ENCODE measurements around the gene C10orf120. TPM values are rescaled to one million over a fixed set of nuclear protein-coding genes. Genes with fewer than 3 reads are reported as not detected.

Gene C10orf120
- total and polyA plus RNA-seq, 5 experiments from 2014 or later, result not detected

GRCh38 chr10:122692744-122693143 is 6.9 kb downstream of the C10orf120 start:
- peaks cover 0 to 3% (median 0%) of the 10 kb centered on the region in 9 donors for H3K9me3 Mint-ChIP-seq
- DNase-seq (no peak), ATAC-seq (no peak)
- peaks cover 13 to 25% (median 17%) of the 10 kb centered on the region in 5 donors for H3K27me3 Mint-ChIP-seq
- POLR2A ChIA-PET, result no interaction called here
- peaks cover 0 to 8% (median 1%) of the 10 kb centered on the region in 4 donors for H3K4me1 Mint-ChIP-seq
- H3K4me3 Mint-ChIP-seq, result no peak overlapping the region
- H3K36me3 Mint-ChIP-seq, result no peaks in the 10 kb centered on the region
- no peak overlapping the region for H3K27ac Mint-ChIP-seq

- Mint-ChIP-seq H3K9me3 (peaks cover 0 to 3% (median 0%) of the 10 kb centered on the region in 9 donors), H3K4me1 (no peaks in the 10 kb centered on the region), H3K27ac (no peak overlapping the region), H3K27me3 (peaks cover 17 to 47% (median 35%) of the 10 kb centered on the region in 5 donors), H3K4me3 (no peak overlapping the region), H3K36me3 (peaks cover 0 to 2% (median 0%) of the 10 kb centered on the region in 3 donors)
- POLR2A ChIA-PET, result no interaction called here
- ATAC-seq (no peak), DNase-seq (no peak)
These were observed 10.4 kb downstream of the C10orf120 start for GRCh38 chr10:122689146-122689820.

GRCh38 chr10:122688293-122688989 is 11.2 kb downstream of the C10orf120 start:
- POLR2A ChIA-PET, result no interaction called here
- H3K27me3 Mint-ChIP-seq, result peaks cover 18 to 52% (median 44%) of the 10 kb centered on the region in 5 donors
- ATAC-seq, result no peak

GRCh38 chr10:122682522-122682921 is 17.1 kb downstream of the C10orf120 start:
- Mint-ChIP-seq H3K27me3 (peaks cover 12 to 46% (median 35%) of the 10 kb centered on the region in 5 donors), H3K27ac (no peak overlapping the region), H3K36me3 (peaks cover 0 to 2% (median 0%) of the 10 kb centered on the region in 3 donors), H3K4me1 (no peaks in the 10 kb centered on the region), H3K4me3 (no peak overlapping the region), H3K9me3 (peaks cover 0 to 7% (median 3%) of the 10 kb centered on the region in 9 donors)
- DNase-seq (no peak), ATAC-seq (no peak)
- POLR2A ChIA-PET, result no interaction called here

More at GRCh38 chr10:122688293-122688989, 11.2 kb downstream of the C10orf120 start:
- no peak overlapping the region for H3K4me3 Mint-ChIP-seq
- no peak overlapping the region for H3K27ac Mint-ChIP-seq
- H3K36me3 Mint-ChIP-seq, result peaks cover 0 to 2% (median 0%) of the 10 kb centered on the region in 3 donors
- peaks cover 0 to 6% (median 0%) of the 10 kb centered on the region in 9 donors for H3K9me3 Mint-ChIP-seq
- H3K4me1 Mint-ChIP-seq, result no peaks in the 10 kb centered on the region
- DNase-seq, result no peak

- POLR2A ChIA-PET, result no interaction called here
- Mint-ChIP-seq H3K4me3 (no peak overlapping the region), H3K27ac (no peak overlapping the region), H3K27me3 (peaks cover 6 to 41% (median 32%) of the 10 kb centered on the region in 5 donors), H3K36me3 (no peaks in the 10 kb centered on the region), H3K9me3 (peaks cover 0 to 5% (median 0%) of the 10 kb centered on the region in 9 donors), H3K4me1 (peaks cover 0 to 2% (median 0%) of the 10 kb centered on the region in 4 donors)
- no peak for ATAC-seq
- DNase-seq, result no peak
These were observed 21.4 kb downstream of the C10orf120 start for GRCh38 chr10:122678266-122678665.

GRCh38 chr10:122675278-122675677 is 24.4 kb downstream of the C10orf120 start:
- POLR2A ChIA-PET, result no interaction called here

GRCh38 chr10:122674781-122675180 is 24.9 kb downstream of the C10orf120 start:
- H3K4me3 Mint-ChIP-seq, result no peak overlapping the region
- DNase-seq (no peak), ATAC-seq (no peak)
- no peak overlapping the region for H3K27ac Mint-ChIP-seq
- POLR2A ChIA-PET, result no interaction called here
- H3K36me3 Mint-ChIP-seq, result no peaks in the 10 kb centered on the region
- peaks cover 9 to 48% (median 42%) of the 10 kb centered on the region in 5 donors for H3K27me3 Mint-ChIP-seq
- H3K9me3 Mint-ChIP-seq, result peaks cover 0 to 4% (median 0%) of the 10 kb centered on the region in 9 donors
- H3K4me1 Mint-ChIP-seq, result peaks cover 0 to 2% (median 0%) of the 10 kb centered on the region in 4 donors

More at GRCh38 chr10:122675278-122675677, 24.4 kb downstream of the C10orf120 start:
- H3K4me3 Mint-ChIP-seq, result no peak overlapping the region
- peaks cover 0 to 2% (median 0%) of the 10 kb centered on the region in 4 donors for H3K4me1 Mint-ChIP-seq
- no peaks in the 10 kb centered on the region for H3K36me3 Mint-ChIP-seq
- peaks cover 9 to 48% (median 40%) of the 10 kb centered on the region in 5 donors for H3K27me3 Mint-ChIP-seq
- no peak overlapping the region for H3K27ac Mint-ChIP-seq
- DNase-seq (no peak), ATAC-seq (no peak)
- H3K9me3 Mint-ChIP-seq, result peaks cover 0 to 5% (median 0%) of the 10 kb centered on the region in 9 donors

- POLR2A ChIA-PET, result no interaction called here
- no peak for ATAC-seq
- Mint-ChIP-seq H3K27ac (no peak overlapping the region), H3K9me3 (no peaks in the 10 kb centered on the region), H3K4me3 (no peak overlapping the region), H3K4me1 (peaks cover 0 to 2% (median 0%) of the 10 kb centered on the region in 4 donors), H3K36me3 (no peaks in the 10 kb centered on the region), H3K27me3 (peaks cover 9 to 45% (median 36%) of the 10 kb centered on the region in 5 donors)
- no peak for DNase-seq
These were observed 25.9 kb downstream of the C10orf120 start for GRCh38 chr10:122673731-122674130.

GRCh38 chr10:122673269-122673668 is 26.4 kb downstream of the C10orf120 start:
- POLR2A ChIA-PET, result no interaction called here
- H3K4me1 Mint-ChIP-seq, result peaks cover 0 to 2% (median 0%) of the 10 kb centered on the region in 4 donors
- no peaks in the 10 kb centered on the region for H3K36me3 Mint-ChIP-seq
- H3K9me3 Mint-ChIP-seq, result no peaks in the 10 kb centered on the region
- H3K27me3 Mint-ChIP-seq, result peaks cover 9 to 42% (median 32%) of the 10 kb centered on the region in 5 donors
- H3K27ac Mint-ChIP-seq, result no peak overlapping the region
- H3K4me3 Mint-ChIP-seq, result no peak overlapping the region
- DNase-seq, result no peak
- no peak for ATAC-seq

GRCh38 chr10:122672655-122673054 is 27.0 kb downstream of the C10orf120 start:
- POLR2A ChIA-PET, result no interaction called here
- no peaks in the 10 kb centered on the region for H3K9me3 Mint-ChIP-seq
- H3K27me3 Mint-ChIP-seq, result peaks cover 10 to 42% (median 26%) of the 10 kb centered on the region in 5 donors
- H3K27ac Mint-ChIP-seq, result no peak overlapping the region
- H3K4me1 Mint-ChIP-seq, result peaks cover 0 to 2% (median 0%) of the 10 kb centered on the region in 4 donors
- ATAC-seq (no peak), DNase-seq (no peak)
- no peak overlapping the region for H3K4me3 Mint-ChIP-seq
- H3K36me3 Mint-ChIP-seq, result no peaks in the 10 kb centered on the region

- H3K36me3 Mint-ChIP-seq, result no peaks in the 10 kb centered on the region
- DNase-seq, result no peak
- H3K9me3 Mint-ChIP-seq, result no peaks in the 10 kb centered on the region
- POLR2A ChIA-PET, result no interaction called here
- no peak for ATAC-seq
- no peaks in the 10 kb centered on the region for H3K4me1 Mint-ChIP-seq
- no peak overlapping the region for H3K4me3 Mint-ChIP-seq
- peak overlapping the region in 1 of 10 donors; percentile 35 for H3K27ac Mint-ChIP-seq
- H3K27me3 Mint-ChIP-seq, result peaks cover 7 to 45% (median 17%) of the 10 kb centered on the region in 5 donors
These were observed 28.3 kb downstream of the C10orf120 start for GRCh38 chr10:122671355-122671754.

GRCh38 chr10:122669842-122670241 is 29.8 kb downstream of the C10orf120 start:
- POLR2A ChIA-PET, result no interaction called here
- DNase-seq (no peak), ATAC-seq (no peak)
- no peaks in the 10 kb centered on the region for H3K36me3 Mint-ChIP-seq
- no peaks in the 10 kb centered on the region for H3K4me1 Mint-ChIP-seq
- H3K27ac Mint-ChIP-seq, result no peak overlapping the region
- H3K27me3 Mint-ChIP-seq, result peaks cover 8 to 50% (median 18%) of the 10 kb centered on the region in 5 donors
- no peaks in the 10 kb centered on the region for H3K9me3 Mint-ChIP-seq
- no peak overlapping the region for H3K4me3 Mint-ChIP-seq

GRCh38 chr10:122669045-122669444 is 30.6 kb downstream of the C10orf120 start:
- POLR2A ChIA-PET, result no interaction called here
- Mint-ChIP-seq H3K27ac (no peak overlapping the region), H3K4me3 (no peak overlapping the region), H3K36me3 (no peaks in the 10 kb centered on the region), H3K4me1 (no peaks in the 10 kb centered on the region), H3K9me3 (no peaks in the 10 kb centered on the region), H3K27me3 (peaks cover 8 to 58% (median 16%) of the 10 kb centered on the region in 5 donors)
- ATAC-seq (no peak), DNase-seq (no peak)

Data from naive thymus-derived CD8-positive, alpha-beta T cell (primary cell).